ENCODE data around the gene MERTK. TPM values are rescaled to one million over a fixed set of nuclear protein-coding genes. Genes with fewer than 3 reads are reported as not detected.

MERTK gene
- total and polyA plus RNA-seq, 2 of the 13 experiments (the other 11 are each of a cell fraction or from before 2014, with no cell fraction given) = 37.3 to 44.7 TPM

DNA sequence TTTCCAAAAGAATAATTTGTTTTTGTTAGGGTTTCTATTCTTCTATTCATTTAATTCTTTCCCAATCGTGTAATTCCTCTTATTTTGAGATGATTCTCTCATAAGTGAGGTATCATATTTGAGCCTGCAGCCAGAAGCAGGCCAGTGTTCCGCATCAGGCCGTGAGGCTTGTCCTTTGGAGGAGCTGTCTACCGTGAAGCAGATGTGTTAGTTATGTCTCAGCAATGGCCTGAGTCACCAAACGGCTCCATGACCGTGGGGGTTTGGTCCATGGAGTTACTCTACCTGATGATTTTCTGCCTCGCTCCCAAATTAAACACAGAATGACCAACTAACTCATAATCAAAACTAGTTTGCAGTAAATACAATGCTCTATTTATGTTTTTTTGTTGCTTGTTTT lies 92.4 kb downstream of the MERTK start (continued):
- TF ChIP-seq, protein P1, sequence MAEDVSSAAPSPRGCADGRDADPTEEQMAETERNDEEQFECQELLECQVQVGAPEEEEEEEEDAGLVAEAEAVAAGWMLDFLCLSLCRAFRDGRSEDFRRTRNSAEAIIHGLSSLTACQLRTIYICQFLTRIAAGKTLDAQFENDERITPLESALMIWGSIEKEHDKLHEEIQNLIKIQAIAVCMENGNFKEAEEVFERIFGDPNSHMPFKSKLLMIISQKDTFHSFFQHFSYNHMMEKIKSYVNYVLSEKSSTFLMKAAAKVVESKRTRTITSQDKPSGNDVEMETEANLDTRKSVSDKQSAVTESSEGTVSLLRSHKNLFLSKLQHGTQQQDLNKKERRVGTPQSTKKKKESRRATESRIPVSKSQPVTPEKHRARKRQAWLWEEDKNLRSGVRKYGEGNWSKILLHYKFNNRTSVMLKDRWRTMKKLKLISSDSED (CRISPR knock-in tag; IDR thresholded peaks at IDR 0.05) = no peak

DNA sequence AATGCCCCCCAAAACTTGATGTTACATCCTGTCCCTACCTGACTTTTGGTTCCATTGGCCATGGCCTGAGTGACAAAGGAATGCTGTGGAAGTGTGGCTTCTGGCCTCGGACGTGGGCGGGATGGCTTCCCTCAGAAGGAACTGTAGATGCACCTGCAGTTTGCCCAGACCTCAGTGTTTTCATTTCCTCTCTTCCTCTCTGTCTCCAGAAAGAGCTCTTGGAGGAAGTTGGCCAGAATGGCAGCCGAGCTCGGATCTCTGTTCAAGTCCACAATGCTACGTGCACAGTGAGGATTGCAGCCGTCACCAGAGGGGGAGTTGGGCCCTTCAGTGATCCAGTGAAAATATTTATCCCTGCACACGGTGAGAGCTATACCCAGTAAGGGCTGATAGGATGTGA lies 95.6 kb downstream of the MERTK start:
- 94% methylated on average over 8 of the region's 8 CpGs for WGBS (ENCODE audit: low lambda C conversion rate)
- CTCF ChIA-PET (ENCODE audit: low intra/inter-chr PET ratio, low total read pairs) = no interaction called here
- Histone ChIP-seq H3K27me3 (ENCODE audit: control insufficient read depth in 1 of 2, insufficient read depth in 2 of 2, low read length in 2 of 2) (no peaks in the 10 kb centered on the region), H3K4me1 (ENCODE audit: insufficient read depth, low read length) (peaks cover 31% of the 10 kb centered on the region), H3K4me2 (ENCODE audit: low read depth, low read length) (no peak overlapping the region), H2AFZ (ENCODE audit: low read length) (no peak overlapping the region), H3K4me3 (replicated peaks in 1 of 3; ENCODE audit: insufficient read depth in 1 of 3, low read depth in 2 of 3, low read length in 3 of 3) (no peak overlapping the region), H3K9ac (ENCODE audit: insufficient read depth, low read depth, low read length) (no peak overlapping the region), H3K36me3 (replicated peaks in 1 of 2; ENCODE audit: control insufficient read depth in 1 of 2, insufficient read depth in 2 of 2, low read length in 2 of 2) (peaks cover 23 to 71% of the 10 kb centered on the region in 2 experiments), H3K9me3 (ENCODE audit: low read length) (no peaks in the 10 kb centered on the region), H3K27ac (ENCODE audit: extremely low read length, insufficient read depth, low read length) (no peak overlapping the region), H4K20me1 (ENCODE audit: insufficient read depth, low read length) (no peaks in the 10 kb centered on the region), H3K79me2 (ENCODE audit: insufficient read depth, low read length) (no peaks in the 10 kb centered on the region)
- no peak for FAIRE-seq
- no peak for ATAC-seq
- TF ChIP-seq, protein P2, sequence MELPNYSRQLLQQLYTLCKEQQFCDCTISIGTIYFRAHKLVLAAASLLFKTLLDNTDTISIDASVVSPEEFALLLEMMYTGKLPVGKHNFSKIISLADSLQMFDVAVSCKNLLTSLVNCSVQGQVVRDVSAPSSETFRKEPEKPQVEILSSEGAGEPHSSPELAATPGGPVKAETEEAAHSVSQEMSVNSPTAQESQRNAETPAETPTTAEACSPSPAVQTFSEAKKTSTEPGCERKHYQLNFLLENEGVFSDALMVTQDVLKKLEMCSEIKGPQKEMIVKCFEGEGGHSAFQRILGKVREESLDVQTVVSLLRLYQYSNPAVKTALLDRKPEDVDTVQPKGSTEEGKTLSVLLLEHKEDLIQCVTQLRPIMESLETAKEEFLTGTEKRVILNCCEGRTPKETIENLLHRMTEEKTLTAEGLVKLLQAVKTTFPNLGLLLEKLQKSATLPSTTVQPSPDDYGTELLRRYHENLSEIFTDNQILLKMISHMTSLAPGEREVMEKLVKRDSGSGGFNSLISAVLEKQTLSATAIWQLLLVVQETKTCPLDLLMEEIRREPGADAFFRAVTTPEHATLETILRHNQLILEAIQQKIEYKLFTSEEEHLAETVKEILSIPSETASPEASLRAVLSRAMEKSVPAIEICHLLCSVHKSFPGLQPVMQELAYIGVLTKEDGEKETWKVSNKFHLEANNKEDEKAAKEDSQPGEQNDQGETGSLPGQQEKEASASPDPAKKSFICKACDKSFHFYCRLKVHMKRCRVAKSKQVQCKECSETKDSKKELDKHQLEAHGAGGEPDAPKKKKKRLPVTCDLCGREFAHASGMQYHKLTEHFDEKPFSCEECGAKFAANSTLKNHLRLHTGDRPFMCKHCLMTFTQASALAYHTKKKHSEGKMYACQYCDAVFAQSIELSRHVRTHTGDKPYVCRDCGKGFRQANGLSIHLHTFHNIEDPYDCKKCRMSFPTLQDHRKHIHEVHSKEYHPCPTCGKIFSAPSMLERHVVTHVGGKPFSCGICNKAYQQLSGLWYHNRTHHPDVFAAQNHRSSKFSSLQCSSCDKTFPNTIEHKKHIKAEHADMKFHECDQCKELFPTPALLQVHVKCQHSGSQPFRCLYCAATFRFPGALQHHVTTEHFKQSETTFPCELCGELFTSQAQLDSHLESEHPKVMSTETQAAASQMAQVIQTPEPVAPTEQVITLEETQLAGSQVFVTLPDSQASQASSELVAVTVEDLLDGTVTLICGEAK (IDR thresholded peaks at IDR 0.05) = no peak
- TF ChIP-seq, protein P2 (CRISPR knock-in tag; IDR thresholded peaks at IDR 0.05) = no peak
- TF ChIP-seq RFX5 (IDR thresholded peaks at IDR 0.05; ENCODE audit: low read depth, low read length) = no peak
- TF ChIP-seq FOXA3 (CRISPR knock-in tag; IDR thresholded peaks at IDR 0.05) = no peak
- TF ChIP-seq AKAP8 (CRISPR knock-in tag; IDR thresholded peaks at IDR 0.05) = no peak
- TF ChIP-seq, protein P3, sequence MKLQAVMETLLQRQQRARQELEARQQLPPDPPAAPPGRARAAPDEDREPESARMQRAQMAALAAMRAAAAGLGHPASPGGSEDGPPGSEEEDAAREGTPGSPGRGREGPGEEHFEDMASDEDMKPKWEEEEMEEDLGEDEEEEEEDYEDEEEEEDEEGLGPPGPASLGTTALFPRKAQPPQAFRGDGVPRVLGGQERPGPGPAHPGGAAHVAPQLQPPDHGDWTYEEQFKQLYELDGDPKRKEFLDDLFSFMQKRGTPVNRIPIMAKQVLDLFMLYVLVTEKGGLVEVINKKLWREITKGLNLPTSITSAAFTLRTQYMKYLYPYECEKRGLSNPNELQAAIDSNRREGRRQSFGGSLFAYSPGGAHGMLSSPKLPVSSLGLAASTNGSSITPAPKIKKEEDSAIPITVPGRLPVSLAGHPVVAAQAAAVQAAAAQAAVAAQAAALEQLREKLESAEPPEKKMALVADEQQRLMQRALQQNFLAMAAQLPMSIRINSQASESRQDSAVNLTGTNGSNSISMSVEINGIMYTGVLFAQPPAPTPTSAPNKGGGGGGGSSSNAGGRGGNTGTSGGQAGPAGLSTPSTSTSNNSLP (IDR thresholded peaks at IDR 0.05; ENCODE audit: low read depth, low read length) = no peak
- TF ChIP-seq ZNF777 (CRISPR knock-in tag; IDR thresholded peaks at IDR 0.05) = no peak
- TF ChIP-seq SMYD3 (CRISPR knock-in tag; IDR thresholded peaks at IDR 0.05) = no peak
- DNase-seq (ENCODE audit: low spot score) = no peak
- BruUV-seq (replicated peaks) = no TSS peak
- intact Hi-C loops (cut with micrococcal nuclease; ENCODE audit: unreplicated experiment) (no loop called here), in situ Hi-C loops (cut with HindIII; ENCODE audit: extremely low pct_ligation_motif_present, low pct_unique_long_range_greater_than_20kb) (no loop called here)
- POLR2A ChIA-PET = interaction anchor here (1.2 to 1.5 kb wide), 2 partner anchors 8 to 96 kb away, joined by 3 to 5 read pairs; partner anchors contain the start of gene MERTK
